GM18507 (cell line): Measurements from ENCODE around the gene TLR3.
"Not testable (repeated sequence)": the region's sequence is repeated elsewhere in the genome, so short reads cannot be mapped to it uniquely, and the experiment has no call there.

ENCODE experiments used
- DNase-seq: peaks from one replicate; pipeline ENCODE4 v3.0.0; 2011; ENCODE audit warnings: low read depth; ENCODE audit not compliant: insufficient read length; ENCODE audit errors: extremely low spot score
- FAIRE-seq: peaks from 2 replicates; lab custom pipeline; 2011; peaks lifted over from hg19 to GRCh38; lab: Jason Lieb, UNC

Gene TLR3

GRCh38 chr4:186068581-186069348 is at the start of gene TLR3:
Gene TLR3 (plus strand): TSS chr4:186069156. CDS start chr4:186076620, 7,464 bp downstream.
- no peak for DNase-seq
- FAIRE-seq: peak; percentile 15

- FAIRE-seq (no peak), DNase-seq (no peak)
Observed at GRCh38 chr4:186019269-186019668, 49.7 kb upstream of the TLR3 start.

- FAIRE-seq (no peak), DNase-seq (no peak)
Observed at GRCh38 chr4:186020106-186020792, 48.7 kb upstream of the TLR3 start.

GRCh38 chr4:186020793-186021407 is 48.1 kb upstream of the TLR3 start:
- FAIRE-seq: no peak
- DNase-seq: no peak

GRCh38 chr4:186021461-186022167 is 47.3 kb upstream of the TLR3 start:
- FAIRE-seq: peak; percentile 38
- DNase-seq: no peak

GRCh38 chr4:186023975-186024374 is 45.0 kb upstream of the TLR3 start:
- no peak for FAIRE-seq
- no peak for DNase-seq

GRCh38 chr4:186024637-186025407 is 44.1 kb upstream of the TLR3 start:
- DNase-seq (no peak), FAIRE-seq (no peak)

- DNase-seq (no peak), FAIRE-seq (no peak)
Observed at GRCh38 chr4:186025408-186025690, 43.6 kb upstream of the TLR3 start.

GRCh38 chr4:186027405-186027804 is 41.6 kb upstream of the TLR3 start:
- DNase-seq (no peak), FAIRE-seq (no peak)

GRCh38 chr4:186029571-186030398 is 39.2 kb upstream of the TLR3 start:
- no peak for DNase-seq
- no peak for FAIRE-seq

GRCh38 chr4:186030399-186030775 is 38.6 kb upstream of the TLR3 start:
- FAIRE-seq (no peak), DNase-seq (no peak)

GRCh38 chr4:186030795-186031194 is 38.2 kb upstream of the TLR3 start:
- FAIRE-seq (no peak), DNase-seq (no peak)

- DNase-seq: no peak
- FAIRE-seq: no peak
Observed at GRCh38 chr4:186032259-186032658, 36.7 kb upstream of the TLR3 start.

- FAIRE-seq (no peak), DNase-seq (no peak)
Observed at GRCh38 chr4:186033027-186033426, 35.9 kb upstream of the TLR3 start.

GRCh38 chr4:186034613-186035012 is 34.3 kb upstream of the TLR3 start:
- FAIRE-seq, DNase-seq: not testable (repeated sequence)

- FAIRE-seq: no peak
Observed at GRCh38 chr4:186036976-186037581, 31.9 kb upstream of the TLR3 start.

GRCh38 chr4:186037692-186038658 is 31.0 kb upstream of the TLR3 start:
- FAIRE-seq (peak; percentile 80), DNase-seq (peak; percentile 54)

More at GRCh38 chr4:186036976-186037581, 31.9 kb upstream of the TLR3 start:
- no peak for DNase-seq
